AG04450 (cell line): ENCODE measurements around the gene OR2Y1. TPM values are rescaled to one million over a fixed set of nuclear protein-coding genes. Genes with fewer than 3 reads are reported as not detected.
"Not testable (repeated sequence)": the region's sequence is repeated elsewhere in the genome, so short reads cannot be mapped to it uniquely, and the experiment has no call there.

ENCODE experiments used
- CTCF ChIA-PET: fragments of 300-600, 350-600 bp; formaldehyde crosslinking; extraction: SDS; loops from one replicate; lab custom pipeline; 2022; ENCODE audit warnings: antibody characterized with exemption, inconsistent platforms; lab: Charles Lee
- POLR2A ChIA-PET: fragments of 350-600 bp; formaldehyde crosslinking; extraction: SDS; loops from one replicate; lab custom pipeline; 2021; ENCODE audit warnings: antibody characterized with exemption, inconsistent platforms; lab: Yijun Ruan, JAX
- DNase-seq: peaks from one replicate; pipeline ENCODE4 v3.0.0-alpha.2; 2011; ENCODE audit warnings: low read depth, low spot score
- H3K27ac ChIP-seq: one replicate; pipeline ENCODE4 v1.5.1; 2012; ENCODE audit warnings: low read depth, low read length, control low read depth
- H3K27me3 ChIP-seq: one replicate; pipeline ENCODE4 v1.6.0; 2012; ENCODE audit warnings: low read length; ENCODE audit not compliant: control insufficient read depth, insufficient read depth
- H3K4me3 ChIP-seq: 2 replicates; pipeline ENCODE4 v1.5.1; 2011; ENCODE audit warnings: mild to moderate bottlenecking, low read depth, low read length, control low read depth
- H3K9me3 ChIP-seq: 2 replicates; pipeline ENCODE4 v1.5.1; 2012; ENCODE audit warnings: low read length; ENCODE audit not compliant: control insufficient read depth, insufficient read depth
- polyA plus RNA-seq: library from polyadenylated mRNA; depleted of rRNA; stranded (reverse); fragments of >200 nt; gene quantifications from 2 replicates; pipeline ENCODE4 v1.2.3, GENCODE V29; 2011
- TF ChIP-seq, protein P1 (sequence below): IDR thresholded peaks from 2 replicates; pipeline ENCODE4 v1.5.1; 2011; ENCODE audit warnings: low read depth, low read length, control low read depth, inconsistent platforms

Gene OR2Y1
- polyA plus RNA-seq, 1 experiment: not detected

DNA sequence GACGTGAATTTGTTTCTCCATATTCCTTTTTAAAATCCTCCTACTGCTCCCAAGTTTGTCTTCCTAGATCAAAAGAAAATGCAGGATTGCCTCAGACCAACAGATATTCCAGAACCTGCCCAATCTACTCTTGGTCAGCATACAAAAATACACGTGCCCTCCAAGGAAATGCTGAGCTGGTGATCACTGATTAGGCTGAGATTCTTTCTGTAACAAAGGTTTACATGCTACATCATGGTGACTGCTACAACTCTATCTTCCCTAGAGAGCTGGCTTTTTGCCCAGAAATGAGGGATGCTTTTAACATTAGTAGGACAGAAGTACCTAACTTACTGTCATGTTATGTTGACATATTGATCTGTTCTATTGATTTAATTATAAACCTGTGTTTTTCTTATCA lies 35.5 kb downstream of the OR2Y1 start:
- no peak overlapping the region for H3K4me3 ChIP-seq
- ChIA-PET POLR2A (no interaction called here), CTCF (no interaction called here)
- TF ChIP-seq, protein P1, sequence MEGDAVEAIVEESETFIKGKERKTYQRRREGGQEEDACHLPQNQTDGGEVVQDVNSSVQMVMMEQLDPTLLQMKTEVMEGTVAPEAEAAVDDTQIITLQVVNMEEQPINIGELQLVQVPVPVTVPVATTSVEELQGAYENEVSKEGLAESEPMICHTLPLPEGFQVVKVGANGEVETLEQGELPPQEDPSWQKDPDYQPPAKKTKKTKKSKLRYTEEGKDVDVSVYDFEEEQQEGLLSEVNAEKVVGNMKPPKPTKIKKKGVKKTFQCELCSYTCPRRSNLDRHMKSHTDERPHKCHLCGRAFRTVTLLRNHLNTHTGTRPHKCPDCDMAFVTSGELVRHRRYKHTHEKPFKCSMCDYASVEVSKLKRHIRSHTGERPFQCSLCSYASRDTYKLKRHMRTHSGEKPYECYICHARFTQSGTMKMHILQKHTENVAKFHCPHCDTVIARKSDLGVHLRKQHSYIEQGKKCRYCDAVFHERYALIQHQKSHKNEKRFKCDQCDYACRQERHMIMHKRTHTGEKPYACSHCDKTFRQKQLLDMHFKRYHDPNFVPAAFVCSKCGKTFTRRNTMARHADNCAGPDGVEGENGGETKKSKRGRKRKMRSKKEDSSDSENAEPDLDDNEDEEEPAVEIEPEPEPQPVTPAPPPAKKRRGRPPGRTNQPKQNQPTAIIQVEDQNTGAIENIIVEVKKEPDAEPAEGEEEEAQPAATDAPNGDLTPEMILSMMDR: no peak
- no peak overlapping the region for H3K27ac ChIP-seq
- no peaks in the 10 kb centered on the region for H3K9me3 ChIP-seq
- no peak for DNase-seq
- no peaks in the 10 kb centered on the region for H3K27me3 ChIP-seq

- H3K27ac ChIP-seq: no peak overlapping the region
- no peak overlapping the region for H3K4me3 ChIP-seq
- DNase-seq: no peak
- ChIA-PET CTCF (interaction anchor here (1.1 kb wide), 1 partner anchor 15 kb away, joined by 4 read pairs; no protein-coding TSS in a partner anchor), POLR2A (no interaction called here)
- no peaks in the 10 kb centered on the region for H3K9me3 ChIP-seq
- TF ChIP-seq, protein P1: no peak
- no peaks in the 10 kb centered on the region for H3K27me3 ChIP-seq
Observed at GRCh38 chr5:180703912-180704311, 35.9 kb downstream of the OR2Y1 start.

DNA sequence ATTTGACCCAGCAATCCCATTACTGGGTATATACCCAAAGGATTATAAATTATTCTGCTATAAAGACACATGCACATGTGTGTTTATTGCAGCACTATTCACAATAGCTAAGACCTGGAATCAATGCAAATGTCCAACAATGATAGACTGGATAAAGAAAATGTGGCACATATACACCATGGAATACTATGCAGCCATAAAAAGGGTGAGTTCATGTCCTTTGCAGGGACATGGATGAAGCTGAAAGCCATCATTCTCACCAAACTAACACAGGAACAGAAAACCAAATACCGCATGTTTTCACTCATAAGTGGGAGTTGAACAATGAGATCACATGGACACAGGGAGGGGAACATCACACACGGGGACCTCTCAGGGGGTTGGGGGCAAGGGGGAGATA lies 36.5 kb downstream of the OR2Y1 start:
- H3K27ac ChIP-seq, POLR2A ChIA-PET, H3K4me3 ChIP-seq, H3K9me3 ChIP-seq, DNase-seq, H3K27me3 ChIP-seq: not testable (repeated sequence)
- CTCF ChIA-PET: interaction anchor here (1.1 kb wide), 1 partner anchor 15 kb away, joined by 4 read pairs; no protein-coding TSS in a partner anchor

- H3K4me3 ChIP-seq, POLR2A ChIA-PET, H3K27ac ChIP-seq, DNase-seq, H3K9me3 ChIP-seq, H3K27me3 ChIP-seq: not testable (repeated sequence)
- CTCF ChIA-PET: interaction anchor here (1.6 kb wide), 1 partner anchor 19 kb away, joined by 4 read pairs; no protein-coding TSS in a partner anchor
Observed at GRCh38 chr5:180700440-180700839, 39.4 kb downstream of the OR2Y1 start.

GRCh38 chr5:180699042-180699441 lies 40.8 kb downstream of the OR2Y1 start:
- no peak for DNase-seq
- Histone ChIP-seq H3K27me3 (no peaks in the 10 kb centered on the region), H3K27ac (no peak overlapping the region), H3K9me3 (no peaks in the 10 kb centered on the region), H3K4me3 (no peak overlapping the region)
- TF ChIP-seq, protein P1: no peak
- CTCF ChIA-PET: interaction anchor here (0.7 kb wide), 1 partner anchor 408 kb away, joined by 3 read pairs; no protein-coding TSS in a partner anchor
- POLR2A ChIA-PET: no interaction called here

GRCh38 chr5:180696116-180696515 lies 43.7 kb downstream of the OR2Y1 start:
- H3K4me3 ChIP-seq: no peak overlapping the region
- H3K9me3 ChIP-seq: no peaks in the 10 kb centered on the region
- TF ChIP-seq, protein P1: no peak
- peaks cover 3% of the 10 kb centered on the region for H3K27me3 ChIP-seq
- POLR2A ChIA-PET: no interaction called here
- no peak overlapping the region for H3K27ac ChIP-seq
- no peak for DNase-seq
- CTCF ChIA-PET: no interaction called here
